Stimulated activated naive CD4-positive, alpha-beta T cell treated with Interleukin-2 at 50 U/mL for 16 hours (primary cell): ENCODE data around the gene AUH.
"Not testable (repeated sequence)": the region's sequence is repeated elsewhere in the genome, so short reads cannot be mapped to it uniquely, and the experiment has no call there.

Experiments used
- DNase-seq: peaks from one replicate; lab custom pipeline; 2025; lab: John Stamatoyannopoulos, UW

AUH gene

DNA sequence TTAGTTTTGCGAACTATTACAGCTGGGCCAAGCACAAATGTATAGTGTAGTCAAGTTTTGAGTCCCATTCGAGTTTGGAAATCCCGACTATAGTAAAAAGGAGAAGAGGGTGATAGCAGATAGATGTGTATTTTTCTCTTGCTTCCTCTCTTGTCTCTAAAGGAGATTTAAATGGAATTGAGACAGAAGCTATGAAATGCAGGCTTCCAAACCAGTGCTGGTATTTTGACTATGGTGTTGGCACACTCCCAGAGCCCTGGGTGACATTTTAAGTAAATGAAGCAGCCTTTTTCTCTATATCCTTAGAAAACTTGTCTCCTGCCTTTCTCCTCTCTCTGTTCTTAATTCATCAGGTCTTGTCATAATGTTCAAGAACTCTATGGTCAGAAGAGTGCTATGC is 17.7 kb upstream of the AUH start:
- DNase-seq: no peak

- DNase-seq: no peak
Observed at GRCh38 chr9:91378695-91379127, 17.0 kb upstream of the AUH start.

- not testable (repeated sequence) for DNase-seq
Observed at GRCh38 chr9:91378054-91378453, 16.3 kb upstream of the AUH start.

DNA sequence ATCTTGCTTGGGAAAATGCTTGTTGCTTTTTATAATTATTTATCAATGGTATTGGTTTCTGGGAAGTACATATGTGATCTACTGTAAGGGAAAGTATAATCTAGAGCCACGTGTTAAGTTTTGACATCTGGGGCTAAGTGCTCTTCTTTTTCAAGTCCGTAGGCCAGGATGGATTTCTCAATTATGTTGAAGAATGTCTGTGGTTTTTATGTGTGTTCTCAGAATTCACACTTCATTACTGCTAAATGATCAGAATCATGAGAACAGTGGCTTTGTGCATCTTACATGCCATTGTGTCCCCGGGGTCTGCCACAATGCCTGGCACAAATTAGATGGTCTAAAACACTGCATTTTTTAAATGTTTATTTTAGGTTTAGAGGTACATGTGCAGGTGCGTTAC is 14.5 kb upstream of the AUH start:
- no peak for DNase-seq

DNA sequence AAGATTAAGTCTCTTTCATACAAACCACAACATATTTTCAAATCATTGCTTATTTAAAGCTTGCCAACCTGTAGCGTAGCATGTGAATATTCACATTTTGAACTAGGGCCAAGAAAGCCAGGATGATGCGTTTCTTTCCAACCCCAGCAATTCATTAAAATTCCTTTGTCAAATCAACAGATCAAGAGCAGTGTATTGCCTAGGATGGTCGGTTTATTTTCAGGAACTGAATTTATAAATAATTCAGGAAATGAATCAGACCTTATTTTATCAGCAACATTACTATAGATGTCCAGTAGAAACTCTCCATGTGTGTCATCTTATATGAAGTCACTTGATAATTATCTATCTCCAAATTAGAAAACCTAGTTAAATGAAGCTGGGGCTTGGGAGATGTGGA is 13.2 kb upstream of the AUH start:
- DNase-seq: no peak

DNA sequence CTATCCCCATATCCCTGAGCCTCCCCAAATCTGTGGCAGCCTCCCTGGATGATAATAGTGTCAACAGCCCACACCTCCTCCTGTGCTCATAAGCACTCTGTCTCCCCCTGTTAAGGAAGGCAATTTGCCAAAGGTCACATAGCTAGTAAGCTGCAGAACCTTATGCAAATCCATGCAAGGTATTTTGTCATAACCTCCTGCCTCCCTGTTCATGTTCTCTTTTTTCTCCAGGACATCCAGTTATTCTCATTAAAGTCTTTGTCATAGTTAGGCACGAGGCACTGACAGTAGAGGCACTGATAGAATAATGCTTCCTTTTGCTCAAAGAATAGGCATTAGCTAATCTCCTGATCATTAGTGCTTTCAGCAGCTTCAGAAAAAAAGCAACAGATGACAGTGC is 10.2 kb upstream of the AUH start:
- no peak for DNase-seq

DNA sequence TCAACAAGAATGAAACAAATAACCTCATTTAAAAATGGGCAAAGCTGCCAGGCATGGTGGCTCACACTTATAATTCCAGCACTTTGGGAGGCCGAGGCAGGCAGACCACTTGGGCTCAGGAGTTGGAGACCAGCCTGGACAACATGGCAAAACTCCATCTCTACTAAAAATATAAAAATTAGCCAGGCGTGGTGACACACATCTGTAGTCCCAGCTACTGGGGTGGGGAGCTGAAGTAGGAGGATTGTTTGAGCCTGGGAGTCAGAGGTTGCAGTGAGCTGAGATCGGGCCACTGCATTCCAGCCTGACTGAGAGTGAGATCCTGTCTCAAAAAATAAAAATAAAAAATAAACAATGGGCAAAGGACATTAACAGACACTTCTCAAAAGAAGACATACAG is 8.3 kb upstream of the AUH start:
- DNase-seq: not testable (repeated sequence)

GRCh38 chr9:91364702-91365101 is 3.0 kb upstream of the AUH start:
- no peak for DNase-seq

GRCh38 chr9:91364005-91364404 is 2.3 kb upstream of the AUH start:
- DNase-seq: no peak

DNA sequence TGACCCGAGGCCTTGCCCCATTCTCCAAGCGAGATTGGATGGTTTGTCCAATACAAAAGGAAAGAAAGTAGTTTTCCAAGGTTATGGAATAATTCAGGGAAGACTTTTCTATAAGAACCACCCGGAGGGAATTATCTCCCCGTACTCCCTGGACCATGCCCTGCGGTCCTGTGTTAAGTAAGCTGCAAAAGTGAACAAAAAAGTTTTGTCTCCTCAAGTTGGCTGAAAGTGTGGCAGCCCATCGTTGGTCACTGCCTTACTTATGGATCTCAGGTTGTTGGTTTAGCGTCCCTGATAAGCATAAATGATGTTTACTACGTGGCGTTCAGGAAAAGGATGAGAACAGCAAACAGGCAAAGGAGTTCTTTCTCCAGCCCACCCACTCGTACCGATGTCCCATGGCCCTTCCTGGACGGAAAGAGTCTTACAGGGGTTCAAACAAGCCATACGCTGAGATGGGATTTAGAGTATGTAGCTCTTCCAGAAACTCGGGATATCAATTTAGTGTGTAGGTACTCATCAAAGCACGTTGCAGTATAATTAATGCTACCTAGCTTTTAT is 413 bp upstream of the AUH start:
- no peak for DNase-seq

- no peak for DNase-seq
Observed at GRCh38 chr9:91360551-91361290, 997 bp downstream of the AUH start.

GRCh38 chr9:91359734-91360470 is 1.8 kb downstream of the AUH start:
- DNase-seq: no peak

GRCh38 chr9:91359083-91359482 is 2.6 kb downstream of the AUH start:
- no peak for DNase-seq

DNA sequence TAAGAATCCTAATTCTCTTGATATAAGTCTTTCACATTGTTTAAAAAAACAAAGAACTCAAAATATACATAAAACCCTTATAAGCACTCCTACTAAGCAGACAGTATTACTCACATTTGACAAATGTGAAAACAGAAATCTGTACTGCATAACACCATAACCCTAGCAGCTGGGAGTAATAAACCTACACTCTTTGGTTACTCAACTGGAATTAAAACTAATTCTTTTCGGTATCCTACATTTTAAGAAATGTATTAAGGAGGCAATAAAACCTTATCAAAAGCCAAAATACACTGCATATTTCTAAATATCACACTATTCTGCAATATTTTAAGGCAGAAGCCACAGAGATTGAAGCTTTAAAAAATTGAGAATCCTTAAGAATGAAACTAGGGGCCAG is 6.8 kb downstream of the AUH start:
- DNase-seq: no peak

GRCh38 chr9:91349115-91349555 is 12.6 kb downstream of the AUH start:
- DNase-seq: no peak

DNA sequence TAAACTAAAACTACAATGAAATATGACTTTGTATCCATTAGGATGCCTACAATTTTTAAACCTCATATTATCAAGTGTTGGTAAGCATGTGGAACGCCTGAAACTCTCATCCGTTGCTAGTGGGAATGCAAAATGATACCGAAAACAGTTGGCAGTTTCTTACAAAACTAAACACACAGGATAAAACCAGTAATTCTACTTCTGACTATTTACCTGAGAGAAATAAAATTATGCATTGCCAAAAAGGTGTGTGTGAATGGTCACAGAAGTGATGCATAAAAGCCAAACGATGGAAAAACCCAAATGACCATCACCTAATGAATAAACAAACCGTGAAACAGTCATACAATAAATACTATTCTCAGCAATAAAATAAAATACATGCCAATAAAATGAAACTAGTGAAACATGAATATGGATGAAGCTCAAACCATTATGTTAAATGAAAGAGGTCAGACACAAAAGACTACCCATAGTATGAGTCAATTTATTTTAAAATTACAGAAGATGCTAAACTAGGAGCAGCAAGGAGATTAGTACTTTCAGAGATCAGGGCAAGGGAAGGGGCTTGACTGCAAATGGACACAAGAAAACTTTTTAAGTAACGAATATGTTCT is 13.4 kb downstream of the AUH start:
- DNase-seq: no peak

DNA sequence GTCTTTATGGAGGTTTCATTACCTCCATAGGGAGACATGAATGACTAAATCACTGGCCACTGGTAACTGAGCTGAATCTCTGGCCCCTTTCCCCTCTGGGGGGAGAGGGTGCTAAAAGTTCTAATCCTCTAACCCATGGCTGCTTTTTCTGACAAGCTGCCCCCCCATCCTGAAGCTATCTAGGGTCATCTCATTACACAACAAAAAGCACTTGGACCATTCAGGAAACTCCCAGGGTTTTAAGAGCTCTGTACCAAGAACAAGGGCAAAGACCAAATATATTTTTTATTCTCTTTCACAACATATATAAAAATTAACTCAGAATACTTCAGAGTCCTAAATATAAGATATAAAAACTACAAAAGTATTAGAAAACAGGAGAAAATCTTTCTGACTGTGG is 14.3 kb downstream of the AUH start:
- DNase-seq: no peak

DNA sequence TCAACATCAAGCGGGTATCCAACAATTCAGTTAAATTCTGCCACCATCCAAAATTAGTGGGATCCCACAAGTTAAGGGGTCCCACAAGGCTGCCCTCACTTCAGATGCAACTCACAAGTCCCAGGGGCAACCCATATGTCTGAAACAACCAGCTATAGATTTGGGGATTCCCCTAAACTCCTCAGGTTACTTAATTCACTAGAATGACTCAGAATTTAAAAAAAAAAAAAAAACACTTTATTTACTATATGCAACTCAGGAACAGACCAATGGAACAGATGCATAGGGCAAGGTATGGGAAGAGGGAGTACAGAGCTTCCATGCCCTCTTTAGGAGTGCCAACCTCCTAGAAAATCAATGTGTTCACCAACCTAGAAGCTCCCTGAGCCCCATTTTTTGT is 15.1 kb downstream of the AUH start:
- DNase-seq: no peak

DNA sequence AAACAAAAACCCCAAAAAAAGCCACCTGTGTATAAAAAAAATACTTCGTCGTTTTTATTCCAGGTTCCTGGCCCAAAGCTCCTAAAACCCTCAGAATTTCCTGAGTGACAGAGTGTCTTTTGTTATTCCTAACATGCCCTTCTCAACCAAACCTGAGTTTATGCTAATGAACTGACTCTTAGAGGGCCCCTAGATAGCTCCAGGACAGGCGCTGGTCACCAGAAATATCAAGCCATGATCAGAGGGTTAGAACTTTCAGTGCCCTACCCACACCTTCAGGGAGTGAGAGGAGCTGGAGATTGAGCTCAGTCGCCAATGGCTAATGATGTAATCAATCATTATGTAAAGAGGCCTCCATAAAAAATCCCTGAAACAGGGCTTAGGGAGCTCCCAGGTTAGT is 15.7 kb downstream of the AUH start:
- no peak for DNase-seq

GRCh38 chr9:91342575-91342974 is 19.1 kb downstream of the AUH start:
- no peak for DNase-seq

- DNase-seq: no peak
Observed at GRCh38 chr9:91341749-91342148, 20.0 kb downstream of the AUH start.

GRCh38 chr9:91341258-91341746 is 20.4 kb downstream of the AUH start:
- no peak for DNase-seq
